Measurements from ENCODE around the gene NOC3L. TPM values are rescaled to one million over a fixed set of nuclear protein-coding genes. Genes with fewer than 3 reads are reported as not detected.

The NOC3L gene
- polyA plus RNA-seq, 1 of the 3 experiments (the other 2 are of a cell fraction), result 9.0 TPM

DNA sequence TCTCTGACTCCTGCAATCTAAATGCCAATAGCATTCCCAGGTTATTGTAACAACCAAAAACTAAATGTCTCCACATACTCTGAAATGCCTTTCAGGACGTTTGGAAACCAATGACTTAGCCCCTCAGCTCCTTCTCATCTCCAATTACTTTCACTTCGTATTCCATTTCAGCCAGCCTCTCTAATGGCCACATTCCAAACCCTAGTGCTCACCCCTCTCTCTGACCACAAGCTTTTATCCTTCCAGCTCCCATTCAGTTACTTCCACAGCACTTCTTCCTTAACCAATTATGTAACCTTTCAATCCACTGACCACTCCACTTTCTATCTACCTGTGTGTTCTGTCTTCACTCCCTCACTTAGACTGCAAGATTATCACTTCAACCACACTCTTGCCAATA, 4.3 kb downstream of the NOC3L start:
- H3K4me3 ChIP-seq (ENCODE audit: low read depth in 2 of 2, low read length in 1 of 2), result peak overlapping the region in 1 of 2 experiments; percentile 46; a peak in 3 of 4 replicates
- no peaks in the 10 kb centered on the region for H3K9me3 ChIP-seq
- no peaks in the 10 kb centered on the region for H3K9me2 ChIP-seq
- no peaks in the 10 kb centered on the region for H3K27me3 ChIP-seq (ENCODE audit: insufficient read depth)
- ChIA-PET CTCF (interaction anchor here (1.2 kb wide), 1 partner anchor 86 kb away, joined by 3 read pairs; no protein-coding TSS in a partner anchor), POLR2A (no interaction called here)
- H3K79me2 ChIP-seq (ENCODE audit: insufficient read depth), result peaks cover 47% of the 10 kb centered on the region
- peaks cover 7 to 10% of the 10 kb centered on the region in 2 experiments; a peak in 3 of 4 replicates for H3K4me1 ChIP-seq (ENCODE audit: control insufficient read depth in 1 of 2, insufficient read depth in 2 of 2, low read depth in 1 of 2, low read length in 1 of 2)
- peak overlapping the region; percentile 54 for H3K9ac ChIP-seq
- no peak for DNase-seq
- H3K27ac ChIP-seq (ENCODE audit: low read depth in 2 of 2, low read length in 1 of 2), result peak overlapping the region in 1 of 2 experiments; percentile 81; a peak in 3 of 4 replicates
- H3K4me2 ChIP-seq, result peak overlapping the region; percentile 76
- H4K20me1 ChIP-seq (ENCODE audit: insufficient read depth), result no peaks in the 10 kb centered on the region
- H3K36me3 ChIP-seq (replicated peaks in 1 of 2; ENCODE audit: control insufficient read depth in 1 of 2, insufficient read depth in 2 of 2, low read length in 1 of 2), result peaks cover 39 to 41% of the 10 kb centered on the region in 2 experiments
- H3F3A ChIP-seq (replicated peaks; ENCODE audit: insufficient read depth), result peaks cover 22% of the 10 kb centered on the region
- WGBS (ENCODE audit: low lambda C conversion rate), result 16% methylated on average over 2 of the region's 2 CpGs
- no peak overlapping the region for H2AFZ ChIP-seq (ENCODE audit: low read depth)
- TF ChIP-seq JUND (IDR thresholded peaks at IDR 0.05) (peak; percentile 72), ELF1 (IDR thresholded peaks at IDR 0.05) (no peak), POLR2AphosphoS5 (IDR thresholded peaks at IDR 0.05; ENCODE audit: low read depth, low read length) (0 out of 2 replicates have a peak, but pooled peaks have one; percentile 62), GATA2 (CRISPR knock-in tag; IDR thresholded peaks at IDR 0.05) (no peak), USF2 (IDR thresholded peaks at IDR 0.05; ENCODE audit: borderline replicate concordance, low read depth, low read length) (no peak), MEF2A (IDR thresholded peaks at IDR 0.05; ENCODE audit: borderline replicate concordance, low read depth) (no peak), GABPA (IDR thresholded peaks at IDR 0.05; ENCODE audit: low read depth) (no peak), TAF1 (IDR thresholded peaks at IDR 0.05; ENCODE audit: borderline replicate concordance, low read depth, low read length) (0 out of 2 replicates have a peak, but pooled peaks have one; percentile 21), TEAD4 (IDR thresholded peaks at IDR 0.05; ENCODE audit: borderline replicate concordance, insufficient read depth) (peak; percentile 69; the same call in 1 of the 2 replicates), FOXJ3 (CRISPR knock-in tag; IDR thresholded peaks at IDR 0.05) (no peak), EP300 (IDR thresholded peaks at IDR 0.05; ENCODE audit: borderline replicate concordance in 1 of 2, low read depth in 1 of 2, low read length in 1 of 2) (peak in 1 of 2 experiments; percentile 40; a peak in 1 of 4 replicates), NRF1 (IDR thresholded peaks at IDR 0.05; ENCODE audit: low read depth, low read length) (no peak), RXRA (IDR thresholded peaks at IDR 0.05; ENCODE audit: borderline replicate concordance, low read depth) (0 out of 2 replicates have a peak, but pooled peaks have one; percentile 27), FOXM1 (IDR thresholded peaks at IDR 0.05; ENCODE audit: low read depth) (no peak), RAD21 (IDR thresholded peaks at IDR 0.05; ENCODE audit: low read length) (no peak), PBX3 (IDR thresholded peaks at IDR 0.05) (peak; percentile 66), SMC3 (IDR thresholded peaks at IDR 0.05; ENCODE audit: low read depth, low read length) (no peak), YY1 (IDR thresholded peaks at IDR 0.05; ENCODE audit: low read depth) (no peak), CHD2 (IDR thresholded peaks at IDR 0.05; ENCODE audit: low read length, partially characterized antibody) (no peak), FOSL2 (IDR thresholded peaks at IDR 0.05; ENCODE audit: borderline replicate concordance, low read depth) (peak; percentile 72), EZH2phosphoT487 (IDR thresholded peaks at IDR 0.05; ENCODE audit: borderline replicate concordance, low read depth) (no peak), RFX5 (IDR thresholded peaks at IDR 0.05; ENCODE audit: low read length) (no peak), ZBTB33 (IDR thresholded peaks at IDR 0.05; ENCODE audit: borderline replicate concordance, low read depth) (no peak), RCOR1 (IDR thresholded peaks at IDR 0.05; ENCODE audit: low read length) (no peak), NFIC (IDR thresholded peaks at IDR 0.05; ENCODE audit: borderline replicate concordance) (peak; percentile 68), TCF12 (IDR thresholded peaks at IDR 0.05) (peak; percentile 68)
- TF ChIP-seq, protein P1, sequence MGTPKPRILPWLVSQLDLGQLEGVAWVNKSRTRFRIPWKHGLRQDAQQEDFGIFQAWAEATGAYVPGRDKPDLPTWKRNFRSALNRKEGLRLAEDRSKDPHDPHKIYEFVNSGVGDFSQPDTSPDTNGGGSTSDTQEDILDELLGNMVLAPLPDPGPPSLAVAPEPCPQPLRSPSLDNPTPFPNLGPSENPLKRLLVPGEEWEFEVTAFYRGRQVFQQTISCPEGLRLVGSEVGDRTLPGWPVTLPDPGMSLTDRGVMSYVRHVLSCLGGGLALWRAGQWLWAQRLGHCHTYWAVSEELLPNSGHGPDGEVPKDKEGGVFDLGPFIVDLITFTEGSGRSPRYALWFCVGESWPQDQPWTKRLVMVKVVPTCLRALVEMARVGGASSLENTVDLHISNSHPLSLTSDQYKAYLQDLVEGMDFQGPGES (IDR thresholded peaks at IDR 0.05; ENCODE audit: low read depth, low read length), result no peak
- TF ChIP-seq, protein P2, sequence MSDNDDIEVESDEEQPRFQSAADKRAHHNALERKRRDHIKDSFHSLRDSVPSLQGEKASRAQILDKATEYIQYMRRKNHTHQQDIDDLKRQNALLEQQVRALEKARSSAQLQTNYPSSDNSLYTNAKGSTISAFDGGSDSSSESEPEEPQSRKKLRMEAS (IDR thresholded peaks at IDR 0.05; ENCODE audit: low read depth), result no peak
- TF ChIP-seq, protein P3, sequence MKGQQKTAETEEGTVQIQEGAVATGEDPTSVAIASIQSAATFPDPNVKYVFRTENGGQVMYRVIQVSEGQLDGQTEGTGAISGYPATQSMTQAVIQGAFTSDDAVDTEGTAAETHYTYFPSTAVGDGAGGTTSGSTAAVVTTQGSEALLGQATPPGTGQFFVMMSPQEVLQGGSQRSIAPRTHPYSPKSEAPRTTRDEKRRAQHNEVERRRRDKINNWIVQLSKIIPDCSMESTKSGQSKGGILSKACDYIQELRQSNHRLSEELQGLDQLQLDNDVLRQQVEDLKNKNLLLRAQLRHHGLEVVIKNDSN (IDR thresholded peaks at IDR 0.05; ENCODE audit: borderline replicate concordance, low read depth), result no peak

Measured in SK-N-SH (cell line).